Measurements from ENCODE around the gene VPS18.
A peak's percentile ranks its signal among the peaks of the same experiment; 100 is the strongest.

VPS18 gene

GRCh38 chr15:40899536-40900207, 5.4 kb downstream of the VPS18 start:
- no peak for DNase-seq

GRCh38 chr15:40900256-40901052, 6.2 kb downstream of the VPS18 start:
- no peak for DNase-seq

GRCh38 chr15:40901053-40901443, 6.8 kb downstream of the VPS18 start:
- no peak for DNase-seq

- DNase-seq = peak in 19 of 56 donors; percentile 6 to 61 (median 19)
Observed at GRCh38 chr15:40902605-40903561, 8.6 kb downstream of the VPS18 start.

- no peak for DNase-seq
Observed at GRCh38 chr15:40904552-40905201, 10.4 kb downstream of the VPS18 start.

GRCh38 chr15:40906091-40906990, 12.1 kb downstream of the VPS18 start:
- peak in 44 of 56 donors; percentile 22 to 85 (median 60) for DNase-seq

GRCh38 chr15:40906991-40907802, 12.9 kb downstream of the VPS18 start:
- DNase-seq = peak in 31 of 56 donors; percentile 15 to 68 (median 37)

GRCh38 chr15:40908095-40908494, 13.8 kb downstream of the VPS18 start:
- DNase-seq = no peak

GRCh38 chr15:40909662-40910630, 15.7 kb downstream of the VPS18 start:
- peak in 3 of 56 donors; percentile 10 to 21 (median 20) for DNase-seq

GRCh38 chr15:40911141-40911540, 16.9 kb downstream of the VPS18 start:
- no peak for DNase-seq

GRCh38 chr15:40911693-40912092, 17.4 kb downstream of the VPS18 start:
- DNase-seq = no peak

GRCh38 chr15:40912478-40912877, 18.2 kb downstream of the VPS18 start:
- DNase-seq = no peak

- no peak for DNase-seq
Observed at GRCh38 chr15:40914013-40914412, 19.8 kb downstream of the VPS18 start.

- no peak for DNase-seq
Observed at GRCh38 chr15:40914486-40914885, 20.2 kb downstream of the VPS18 start.

GRCh38 chr15:40915116-40915661, 20.9 kb downstream of the VPS18 start:
- DNase-seq = no peak

GRCh38 chr15:40915679-40916078, 21.4 kb downstream of the VPS18 start:
- no peak for DNase-seq

GRCh38 chr15:40917585-40917984, 23.3 kb downstream of the VPS18 start:
- DNase-seq = no peak

Data from amygdala (tissue), 56 donors.